ENCODE results near the gene ADK.
"Not testable (repeated sequence)": the region's sequence is repeated elsewhere in the genome, so short reads cannot be mapped to it uniquely, and the experiment has no call there.

The ADK gene

DNA sequence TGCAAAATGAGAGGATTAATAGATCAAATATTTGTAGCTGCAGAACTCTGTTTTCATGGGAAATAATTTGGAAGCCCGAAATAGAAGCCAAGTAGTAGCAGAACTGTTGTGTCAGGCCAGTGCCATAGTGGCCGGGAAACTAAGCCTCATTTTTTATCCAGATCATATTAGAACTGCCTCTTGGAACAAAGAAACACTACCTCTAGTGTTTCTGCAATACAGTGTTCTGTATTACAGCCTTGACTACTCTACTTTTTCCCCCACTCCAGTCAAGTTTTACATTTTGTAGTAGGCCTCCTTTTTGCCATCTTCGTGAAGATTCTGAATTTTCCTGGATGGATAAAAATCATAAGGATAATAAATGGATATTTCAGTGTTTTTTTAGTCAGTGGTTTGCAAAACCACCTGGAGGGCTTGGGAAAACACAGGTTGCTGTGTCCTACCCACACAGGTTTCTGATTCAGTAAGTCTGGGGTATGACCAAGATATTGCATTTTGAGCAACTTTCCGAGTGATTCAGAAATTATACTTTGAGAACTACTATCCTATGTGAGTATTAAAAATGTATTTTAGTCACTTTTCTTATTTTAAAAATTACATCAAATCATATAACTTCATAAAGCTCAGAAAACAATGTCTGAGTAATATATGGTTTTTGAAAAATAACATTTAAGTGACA, 349.1 kb downstream of the ADK start:
- DNase-seq, result no peak

DNA sequence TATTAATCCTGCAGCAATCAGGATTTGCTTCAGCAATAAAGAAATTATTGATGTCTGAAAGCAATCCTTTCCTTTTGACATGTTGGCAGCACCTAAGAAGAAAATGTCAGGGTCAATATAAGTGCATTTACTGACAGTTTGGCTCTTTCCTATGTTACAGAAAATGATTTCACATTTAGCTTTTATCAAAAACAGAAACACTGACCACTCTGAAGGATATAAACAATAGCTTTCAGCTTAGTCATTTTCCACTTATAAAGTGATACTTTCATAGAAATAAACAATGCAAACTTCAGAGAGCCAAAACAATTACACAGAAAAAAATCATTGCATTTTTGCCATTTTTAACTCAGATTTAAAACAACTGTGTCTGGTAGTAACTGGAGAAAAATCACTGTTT, 349.8 kb downstream of the ADK start:
- no peak for DNase-seq

DNA sequence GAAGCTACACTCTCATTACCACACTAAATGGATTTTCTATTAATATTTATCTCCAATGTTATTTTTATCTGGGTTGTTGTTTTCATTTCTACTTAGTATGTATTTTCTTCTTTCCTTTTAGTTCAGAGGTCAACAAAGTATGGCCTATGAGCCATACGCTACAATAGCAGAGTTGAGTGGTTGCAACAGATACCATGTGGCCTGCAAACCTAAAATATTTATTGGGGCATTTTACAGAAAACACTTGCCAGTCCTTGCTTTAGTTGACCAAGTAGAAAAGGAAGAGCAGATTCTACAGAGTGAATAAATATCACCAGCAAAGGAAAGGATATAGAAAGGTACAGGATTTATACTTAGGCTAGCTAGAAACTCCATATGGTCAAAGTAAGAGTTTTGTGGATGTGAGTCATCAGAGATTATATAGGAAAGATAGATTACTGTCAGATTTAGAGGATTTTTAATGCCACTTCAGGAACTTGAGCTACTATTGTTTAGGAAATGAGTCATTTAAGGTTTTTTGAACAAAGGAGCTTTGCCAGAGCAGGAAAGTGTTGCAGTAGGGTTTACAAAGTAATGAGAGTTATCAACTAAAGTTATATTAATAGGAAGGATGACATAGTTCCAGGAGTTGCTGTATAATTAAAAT, 352.1 kb downstream of the ADK start:
- DNase-seq, result no peak

DNA sequence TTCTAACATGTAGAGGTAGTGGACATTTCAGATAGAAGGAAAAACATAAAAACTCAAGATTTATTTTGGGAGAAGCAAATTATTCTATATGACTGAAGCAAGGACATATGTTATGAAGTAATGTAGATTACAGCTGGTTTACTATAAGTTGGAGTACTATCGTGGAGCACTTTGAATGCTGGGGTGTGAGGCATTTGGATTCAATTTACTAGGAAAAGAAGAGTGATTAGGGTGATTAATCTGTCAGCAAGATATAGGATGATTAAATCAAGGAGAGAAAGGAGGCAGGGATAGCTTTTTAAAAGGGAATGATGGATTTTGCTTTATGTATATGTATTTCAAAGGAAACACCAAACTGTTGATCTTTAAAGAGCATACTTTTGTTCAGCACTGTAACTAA, 356.9 kb downstream of the ADK start:
- no peak for DNase-seq

DNA sequence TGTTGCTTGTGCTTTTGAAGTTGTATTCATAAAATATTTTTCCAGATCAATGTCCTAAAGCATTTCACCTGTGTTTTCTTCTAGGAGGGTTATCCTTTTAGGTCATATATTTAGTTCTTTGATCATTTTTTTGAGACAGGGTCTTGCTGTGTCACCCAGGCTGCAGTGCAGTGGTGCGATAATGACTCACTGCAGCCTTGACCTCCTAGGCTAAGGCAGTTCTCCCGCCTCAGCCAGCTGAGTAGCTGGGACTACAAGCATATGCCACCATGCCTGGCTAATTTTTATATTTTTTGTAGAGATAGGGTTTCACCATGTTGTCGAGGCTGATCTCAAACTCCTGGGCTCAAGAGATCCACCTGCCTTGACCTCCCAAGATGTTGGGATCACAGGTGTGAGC, 359.6 kb downstream of the ADK start:
- DNase-seq, result no peak

DNA sequence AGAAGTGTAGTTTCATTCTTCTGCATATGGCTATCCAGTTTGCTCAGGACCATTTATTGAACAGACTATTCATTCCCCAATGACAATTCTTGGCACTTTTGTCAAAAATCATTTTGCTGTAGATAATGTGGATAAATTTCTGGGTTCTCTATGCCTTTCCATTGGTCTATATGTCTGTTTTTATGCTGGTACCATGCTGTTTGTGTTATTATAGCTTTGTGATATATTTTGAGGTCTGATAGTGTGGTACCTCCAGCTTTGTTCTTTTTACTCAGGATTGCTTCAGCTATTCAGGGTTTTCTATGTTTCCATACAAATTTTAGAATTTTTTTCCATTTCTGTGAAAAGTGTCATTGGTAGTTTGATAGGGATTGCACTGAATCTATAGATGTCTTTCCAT, 360.0 kb downstream of the ADK start:
- DNase-seq, result no peak

DNA sequence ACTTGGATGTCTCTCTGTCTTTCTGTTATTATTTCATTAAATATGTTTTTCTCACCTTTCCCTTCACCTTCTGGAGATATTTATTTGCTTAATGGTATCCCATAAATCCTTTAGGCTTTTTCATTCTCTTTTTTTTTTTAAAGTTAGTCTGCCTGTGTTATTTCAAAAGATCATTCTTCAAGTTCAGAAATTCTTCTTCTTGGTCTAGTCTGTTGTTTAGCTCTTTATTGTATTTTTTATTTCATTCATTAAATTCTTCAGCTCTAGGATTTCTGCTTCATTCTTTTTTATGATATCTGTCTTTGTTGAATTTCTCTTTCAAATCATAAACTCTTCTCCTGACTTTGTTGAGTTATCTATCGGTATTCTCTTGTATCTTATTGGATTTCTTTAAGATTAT, 363.3 kb downstream of the ADK start:
- DNase-seq, result no peak

DNA sequence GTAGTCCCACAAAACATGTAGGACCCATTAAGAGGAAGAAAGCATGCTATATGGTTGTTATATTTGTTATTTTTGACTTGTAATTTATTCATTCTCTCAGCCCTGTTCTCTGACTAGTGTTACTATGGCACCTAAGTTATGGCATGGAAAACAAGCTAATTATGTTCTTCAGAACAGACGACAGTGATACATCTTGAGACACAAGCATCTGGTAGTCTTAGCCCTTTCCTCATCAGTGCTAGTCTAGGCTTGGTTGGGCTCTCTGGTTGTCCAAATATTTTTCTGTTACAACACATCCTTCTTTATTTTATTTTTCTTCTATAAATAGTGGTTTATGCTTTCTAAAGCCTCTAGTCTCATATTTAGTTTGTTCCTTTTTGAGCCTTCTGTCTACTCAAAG, 367.0 kb downstream of the ADK start:
- DNase-seq, result no peak

DNA sequence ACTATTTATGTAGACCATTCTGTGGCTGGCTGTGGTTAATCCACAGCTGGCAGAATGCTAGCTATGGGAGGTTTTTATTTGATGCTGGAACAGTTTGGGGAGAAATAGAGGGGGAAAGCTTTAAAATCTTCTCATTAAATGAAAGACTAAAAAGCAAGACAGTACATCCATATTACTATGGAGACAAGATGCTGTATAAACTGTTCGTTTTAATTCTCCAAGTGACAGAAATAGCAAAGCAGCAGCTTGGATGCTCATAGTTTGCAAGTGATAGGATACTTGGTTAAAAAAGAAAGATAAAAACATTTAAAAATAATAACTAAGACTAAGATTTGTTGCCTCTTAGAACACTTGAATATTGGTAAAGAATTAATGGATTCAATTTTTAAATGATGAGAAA, 370.5 kb downstream of the ADK start:
- DNase-seq, result no peak

DNA sequence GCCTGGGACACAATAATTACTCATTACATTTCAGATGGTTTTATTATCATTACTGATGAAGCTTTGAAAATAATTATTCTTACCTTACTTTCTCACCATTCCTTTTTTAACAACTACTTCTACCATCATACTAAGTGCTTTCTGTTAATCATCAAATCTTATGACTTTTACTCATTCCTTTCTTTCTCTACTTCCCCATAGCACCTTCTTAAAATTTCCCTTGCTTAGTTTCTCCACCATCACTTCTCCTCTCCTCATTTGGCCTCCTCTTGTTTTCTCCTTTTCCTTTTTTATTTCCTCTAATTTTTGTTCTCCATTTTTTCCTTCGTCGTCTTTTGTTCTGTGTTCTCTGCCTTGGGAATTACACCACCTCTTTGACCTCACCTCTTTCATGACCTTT, 372.2 kb downstream of the ADK start:
- DNase-seq, result no peak

DNA sequence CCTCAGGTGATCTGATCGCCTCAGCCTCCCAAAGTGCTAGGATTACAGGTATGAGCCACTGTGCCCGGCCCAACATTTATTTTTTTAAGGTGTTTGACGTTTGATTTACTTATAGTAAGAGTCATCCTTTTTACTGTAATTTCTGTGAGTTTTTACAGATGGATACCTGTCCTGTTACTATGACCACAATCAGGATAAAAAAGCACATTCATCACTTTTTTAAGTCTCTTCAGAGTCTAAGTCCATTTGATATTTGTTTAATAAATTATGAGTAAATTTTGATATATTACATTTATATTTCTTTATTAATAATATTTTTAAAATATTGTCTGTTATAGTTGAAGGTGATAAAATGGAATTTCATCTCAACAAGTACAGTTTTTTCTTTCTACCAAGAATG, 374.9 kb downstream of the ADK start:
- no peak for DNase-seq

DNA sequence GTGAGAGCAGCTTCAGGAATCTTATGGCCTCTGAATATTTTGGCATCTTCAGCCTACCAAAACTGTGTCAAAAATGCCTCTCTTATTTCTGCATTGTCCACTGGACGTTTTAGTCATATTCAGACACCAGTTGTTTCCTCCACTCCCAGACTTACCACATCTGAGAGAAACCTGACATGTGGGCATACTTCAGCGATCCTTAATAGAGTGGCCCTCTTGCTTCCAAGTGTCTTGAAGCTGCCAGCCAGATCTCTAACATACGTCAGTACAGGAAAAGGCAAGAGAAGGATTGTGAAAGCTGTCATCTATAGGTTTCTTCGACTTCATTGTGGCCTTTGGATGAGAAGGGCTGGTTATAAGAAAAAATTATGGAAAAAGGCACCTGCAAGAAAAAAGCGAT, 376.6 kb downstream of the ADK start:
- DNase-seq, result not testable (repeated sequence)

DNA sequence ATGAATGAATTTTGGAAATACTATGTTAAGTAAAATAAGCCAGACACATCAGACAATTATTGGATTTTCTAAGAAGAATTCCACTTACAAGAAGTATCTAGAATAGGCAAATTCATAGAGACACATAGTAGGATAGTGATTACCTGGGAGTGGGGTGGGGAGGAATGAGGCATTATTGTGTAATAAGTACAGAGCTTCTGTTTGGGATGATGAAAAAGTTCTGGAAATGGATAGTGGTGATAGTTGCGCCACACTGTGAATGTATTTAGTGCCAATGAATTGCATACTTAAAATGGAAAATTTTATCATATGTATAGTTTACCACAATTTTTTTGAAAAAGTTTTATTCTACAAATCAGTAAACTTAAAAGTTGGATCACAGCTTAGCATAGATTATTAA, 378.2 kb downstream of the ADK start:
- no peak for DNase-seq

DNA sequence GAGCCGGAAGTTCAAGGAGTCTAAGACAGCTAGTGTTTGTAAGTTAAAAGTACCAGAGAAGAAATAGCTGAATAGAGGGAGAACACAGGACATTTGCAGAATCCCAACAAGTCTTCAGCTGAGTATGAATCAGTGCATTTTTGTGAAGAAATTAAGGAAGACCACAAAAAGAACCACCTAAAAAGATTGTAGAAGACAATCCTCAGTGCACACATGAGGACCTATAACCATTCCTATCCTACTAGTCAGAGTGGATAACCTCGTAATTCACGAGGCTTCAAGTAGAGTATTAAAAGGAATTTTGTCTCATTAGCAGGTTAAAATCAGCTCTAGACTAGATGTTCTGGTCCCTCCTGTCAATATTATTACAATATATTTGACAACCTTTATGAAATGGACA, 380.0 kb downstream of the ADK start:
- no peak for DNase-seq

DNA sequence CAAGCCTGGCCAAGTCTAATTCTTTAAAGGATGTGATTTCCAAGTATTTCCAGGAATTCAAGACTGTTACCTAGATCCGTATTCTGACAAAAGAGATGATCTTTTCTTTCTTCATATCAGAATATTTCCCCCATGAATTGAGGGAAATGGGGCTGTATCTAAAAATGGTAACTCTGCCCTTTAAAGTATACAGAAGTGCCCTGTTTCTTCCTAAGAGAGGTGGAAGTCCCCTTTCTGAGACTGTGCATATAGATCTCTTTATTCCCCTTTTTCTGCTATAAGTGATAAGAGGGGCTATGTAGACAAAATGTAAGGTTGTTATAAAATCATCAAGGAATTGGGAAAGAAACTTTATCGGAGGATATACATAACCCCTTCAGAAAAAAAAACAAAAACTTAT, 388.3 kb downstream of the ADK start:
- DNase-seq, result no peak

DNA sequence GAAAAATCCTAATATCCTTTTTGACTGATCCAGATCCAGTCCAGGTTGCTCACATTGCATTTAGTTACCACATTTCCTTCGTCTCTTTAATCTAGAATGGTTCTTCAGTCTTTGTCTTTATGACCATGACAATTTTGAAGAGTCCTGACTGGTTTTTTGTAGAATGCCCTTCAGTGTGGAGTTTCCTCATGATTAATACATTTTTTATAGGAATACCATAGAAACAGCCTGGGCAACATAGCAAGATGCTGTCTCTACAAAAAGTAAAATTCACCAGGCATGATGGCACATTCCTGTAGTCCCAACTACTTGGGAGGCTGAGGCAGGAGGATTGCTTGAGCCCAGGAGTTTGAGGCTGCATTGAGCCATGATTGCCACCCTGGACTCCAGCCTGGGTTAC, 390.4 kb downstream of the ADK start:
- DNase-seq, result no peak

DNA sequence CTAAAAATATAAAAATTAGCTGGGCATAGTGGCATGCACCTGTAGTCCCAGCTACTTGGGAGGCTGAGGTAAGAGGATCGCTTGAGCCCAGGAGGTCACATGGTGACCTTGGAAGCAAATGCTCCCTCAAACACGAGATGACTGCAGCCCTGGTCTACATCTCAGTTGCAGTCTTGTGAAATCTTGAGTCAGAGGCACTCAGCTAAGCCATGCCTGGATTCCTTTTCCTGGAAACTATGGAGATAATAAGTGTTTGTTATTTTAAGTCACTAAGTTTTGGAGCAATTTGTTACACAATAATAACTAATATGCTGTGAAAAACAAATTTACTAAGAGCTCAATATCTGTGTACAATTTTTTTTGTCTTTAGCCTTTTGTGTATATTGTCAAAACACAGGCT, 391.1 kb downstream of the ADK start:
- no peak for DNase-seq

DNA sequence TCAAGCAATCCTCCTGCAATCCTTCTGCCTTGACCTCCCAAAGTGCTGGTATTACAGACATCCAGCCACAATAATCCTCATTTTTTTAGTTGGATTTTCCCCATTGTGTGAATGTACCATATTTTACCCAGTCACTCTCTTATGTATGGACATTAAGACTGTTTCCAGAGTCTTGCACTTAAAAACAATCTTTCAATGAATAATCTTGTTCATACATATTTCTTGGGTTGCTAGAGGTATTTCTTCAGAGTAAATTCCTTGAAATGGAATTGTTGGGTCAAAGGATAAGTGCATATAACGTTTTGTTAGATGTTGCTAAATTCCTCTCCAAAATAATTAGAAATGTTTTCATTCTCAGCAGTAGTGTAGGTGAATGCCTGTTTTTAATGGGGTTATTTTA, 392.3 kb downstream of the ADK start:
- DNase-seq, result no peak

DNA sequence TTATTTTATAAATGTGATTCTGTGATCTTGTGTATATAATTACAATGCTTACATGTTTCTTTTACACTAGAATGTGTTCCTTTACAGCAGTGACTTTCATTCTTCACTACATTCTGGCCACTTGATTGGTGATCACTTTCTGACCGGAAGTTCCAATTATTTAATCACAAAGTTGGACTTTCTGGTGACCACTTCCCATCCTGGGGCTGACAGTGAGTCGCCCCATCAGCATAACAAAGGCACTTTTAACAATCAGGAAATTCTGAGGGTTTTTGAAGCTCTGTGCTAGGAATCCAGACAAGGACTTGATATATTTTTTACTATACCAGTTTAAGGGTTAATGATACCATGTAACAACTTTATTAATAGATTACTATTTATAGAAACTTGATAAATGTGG, 393.1 kb downstream of the ADK start:
- no peak for DNase-seq

DNA sequence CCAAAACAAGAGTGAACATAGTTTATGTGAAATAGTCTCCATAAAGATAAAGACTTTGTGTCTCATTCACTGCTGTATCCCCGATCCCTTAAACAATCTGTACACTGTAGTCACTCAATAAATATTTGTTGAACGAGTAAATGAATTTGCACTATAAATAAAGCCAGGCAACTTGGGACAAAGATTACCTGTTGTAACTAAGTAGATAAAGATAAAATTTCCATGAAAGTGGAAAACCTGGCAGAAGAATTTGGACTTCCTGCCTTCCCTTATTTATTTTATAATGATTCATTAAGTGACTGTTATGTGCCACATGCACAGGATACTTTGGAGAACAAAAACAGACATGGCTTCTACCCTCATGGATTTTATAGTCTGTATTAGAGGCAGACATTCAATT, 397.7 kb downstream of the ADK start:
- DNase-seq, result no peak

DNA sequence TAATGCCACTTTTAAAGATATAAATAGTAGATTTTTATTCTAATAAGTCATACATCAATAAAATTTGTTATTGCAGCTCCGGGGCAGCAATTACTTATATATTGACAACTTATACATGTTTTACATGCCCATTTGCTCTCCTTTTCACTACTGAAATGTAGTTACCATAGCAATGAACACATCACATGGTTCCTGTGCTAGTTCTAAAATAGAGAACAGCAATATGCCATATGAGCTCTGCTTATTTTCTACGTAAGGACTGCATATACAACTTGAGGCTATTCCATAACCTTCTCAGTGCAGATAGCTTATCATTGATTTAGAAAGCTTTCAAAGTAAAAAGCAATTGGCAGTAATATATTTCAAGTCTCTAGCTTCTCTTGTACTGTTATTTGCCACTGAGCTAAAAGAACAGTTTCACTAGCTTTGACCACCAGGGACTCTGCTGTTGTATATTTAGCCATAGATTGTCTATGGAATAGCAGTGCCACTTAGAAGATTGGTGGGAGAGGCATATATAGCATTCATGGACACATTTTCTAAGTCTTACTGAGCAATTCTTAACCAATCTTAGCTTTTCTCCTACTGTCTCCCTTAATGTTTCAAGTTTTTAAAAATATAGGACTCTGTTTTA, 405.2 kb downstream of the ADK start:
- no peak for DNase-seq

DNA sequence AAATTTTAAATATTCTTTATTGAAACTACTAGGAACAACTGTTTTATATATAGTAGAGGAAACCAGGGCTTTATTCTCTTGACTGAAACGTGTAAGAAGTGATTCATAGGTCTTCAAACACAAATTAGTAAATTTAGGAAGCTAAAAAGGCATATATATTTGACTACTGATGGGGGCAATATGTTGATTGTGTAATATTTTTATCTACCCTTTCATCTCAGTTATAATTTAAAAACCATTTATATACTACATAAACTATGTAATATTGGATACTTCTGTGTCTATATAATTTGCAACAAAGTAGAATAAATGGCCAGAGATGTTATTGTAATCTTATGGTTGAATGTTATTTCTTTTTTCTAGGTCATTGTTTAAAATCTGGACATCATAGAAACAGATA, 406.1 kb downstream of the ADK start:
- no peak for DNase-seq

DNA sequence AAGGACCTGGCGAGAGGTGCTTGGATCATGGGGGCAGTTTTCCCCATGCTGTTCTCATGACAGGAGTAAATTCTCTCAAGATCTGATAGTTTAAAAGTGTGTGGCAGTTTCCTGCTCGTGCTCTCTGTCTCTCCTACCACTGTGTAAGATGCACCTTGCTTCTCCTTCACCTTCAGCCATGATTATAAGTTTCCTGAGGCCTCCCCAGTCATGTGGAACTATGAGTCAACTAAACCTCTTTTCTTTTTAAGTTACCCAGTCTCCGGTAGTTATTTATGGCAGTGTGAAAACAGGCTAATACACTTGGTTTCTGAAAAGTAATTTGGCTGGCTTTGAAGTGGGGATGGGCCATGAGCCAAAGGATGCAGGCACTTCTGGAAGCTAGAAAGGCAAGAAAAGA, 407.4 kb downstream of the ADK start:
- no peak for DNase-seq

DNA sequence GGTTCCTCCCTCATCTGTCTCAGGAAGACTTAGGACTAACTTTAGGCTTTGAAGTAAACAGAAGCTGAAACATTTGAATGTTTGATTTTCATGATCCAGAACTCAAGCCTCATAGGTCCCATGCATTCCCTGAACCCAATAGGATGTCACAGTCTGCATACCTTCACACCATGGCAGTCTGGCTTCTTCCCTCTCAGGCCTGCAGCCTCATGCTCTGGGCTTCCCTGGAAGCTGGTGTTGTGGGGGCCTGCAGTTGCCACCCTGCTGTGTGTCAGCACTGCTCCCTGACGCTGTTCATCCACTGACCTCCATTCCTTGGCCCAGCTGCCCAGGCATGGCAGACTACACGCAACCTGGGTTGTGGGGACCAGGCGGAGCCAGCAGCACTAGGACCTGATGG, 407.9 kb downstream of the ADK start:
- DNase-seq, result no peak

DNA sequence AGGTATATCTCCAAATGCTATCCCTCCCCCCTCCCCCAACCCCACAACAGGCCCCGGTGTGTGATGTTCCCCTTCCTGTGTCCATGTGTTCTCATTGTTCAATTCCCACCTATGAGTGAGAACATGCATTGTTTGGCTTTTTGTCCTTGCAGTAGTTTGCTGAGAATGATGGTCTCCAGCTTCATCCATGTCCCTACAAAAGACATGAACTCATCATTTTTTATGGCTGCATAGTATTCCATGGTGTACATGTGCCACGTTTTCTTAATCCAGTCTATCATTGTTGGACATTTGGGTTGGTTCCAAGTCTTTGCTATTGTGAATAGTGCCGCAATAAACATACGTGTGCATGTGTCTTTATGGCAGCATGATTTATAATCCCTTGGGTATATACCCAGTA, 417.9 kb downstream of the ADK start:
- DNase-seq, result not testable (repeated sequence)

Data from NCI-H1694 (cell line).